IMR-90 (cell line): ENCODE results near the gene SIX5. TPM values are rescaled to one million over a fixed set of nuclear protein-coding genes. Genes with fewer than 3 reads are reported as not detected.

Source experiments
- ATAC-seq: fragments of 200-7000 bp; cut with Tn5 transposase; 2 replicates; pipeline ENCODE4 v1.9.1; 2020; ENCODE audit warnings: low read depth, mild to moderate bottlenecking, moderate library complexity
- BruUV-seq: library from RNA; stranded (reverse); fragments of 400-500 nt; replicated peaks from 2 replicates; lab custom pipeline; 2021; lab: Mats Ljungman, UMichigan
- CTCF ChIA-PET: fragments of 300-600 bp; formaldehyde crosslinking; extraction: SDS; loops from one replicate; lab custom pipeline; 2021; ENCODE audit warnings: antibody characterized with exemption; lab: Yijun Ruan, JAX
- POLR2A ChIA-PET: fragments of 300-600 bp; sonication (Branson Sonifier 250); formaldehyde crosslinking; loops from one replicate; lab custom pipeline; 2022; ENCODE audit warnings: antibody characterized with exemption; ENCODE audit not compliant: unreplicated experiment; lab: Charles Lee
- DNase-seq: peaks from one replicate; pipeline ENCODE4 v3.0.0; 2013
- H2AFZ ChIP-seq: replicated peaks from 2 replicates; pipeline ENCODE3; 2013; ENCODE audit warnings: low read length, mild to moderate bottlenecking; ENCODE audit not compliant: poor library complexity
- H2AK5ac ChIP-seq: 2 replicates; pipeline ENCODE4 v1.6.1; 2013; ENCODE audit warnings: low read depth, low read length, inconsistent platforms
- H2AK9ac ChIP-seq: replicated peaks from 2 replicates; pipeline ENCODE3; 2013; ENCODE audit warnings: mild to moderate bottlenecking, low read depth, low read length, moderate library complexity; ENCODE audit not compliant: poor library complexity
- H2BK120ac ChIP-seq: 2 replicates; pipeline ENCODE4 v1.6.1; 2013; ENCODE audit warnings: low read depth, low read length, inconsistent platforms
- H2BK15ac ChIP-seq: 3 replicates; pipeline ENCODE4 v1.6.1; 2013; ENCODE audit warnings: low read depth, low read length, inconsistent platforms
- H2BK20ac ChIP-seq: 2 replicates; pipeline ENCODE4 v1.6.1; 2013; ENCODE audit warnings: low read depth, mild to moderate bottlenecking, inconsistent platforms, low read length, moderate library complexity
- H2BK5ac ChIP-seq: 2 replicates; pipeline ENCODE4 v1.6.1; 2013; ENCODE audit warnings: mild to moderate bottlenecking, low read depth, low read length, inconsistent platforms; ENCODE audit not compliant: poor library complexity, severe bottlenecking
- H3K14ac ChIP-seq: replicated peaks from 2 replicates; pipeline ENCODE4 v1.6.1; 2013; ENCODE audit warnings: low read depth, low read length, inconsistent platforms
- H3K18ac ChIP-seq: 2 replicates; pipeline ENCODE4 v1.6.1; 2013; ENCODE audit warnings: low read depth, low read length, control low read depth
- H3K23ac ChIP-seq: 2 replicates; pipeline ENCODE4 v1.6.1; 2013; ENCODE audit warnings: low read depth, low read length, inconsistent platforms
- H3K27ac ChIP-seq: 2 replicates; pipeline ENCODE4 v1.5.1; 2013; ENCODE audit warnings: mild to moderate bottlenecking, control low read depth, low read length; ENCODE audit not compliant: insufficient read depth
- H3K27me3 ChIP-seq: 2 replicates; pipeline ENCODE4 v1.6.1; 2013; ENCODE audit warnings: low read length; ENCODE audit not compliant: control insufficient read depth, insufficient read depth
- H3K36me3 ChIP-seq: 2 replicates; pipeline ENCODE4 v1.6.1; 2013; ENCODE audit warnings: low read length, mixed read lengths; ENCODE audit not compliant: control insufficient read depth, insufficient read depth
- H3K4ac ChIP-seq: 2 replicates; pipeline ENCODE4 v1.6.1; 2013; ENCODE audit warnings: low read depth, low read length, inconsistent platforms
- H3K4me1 ChIP-seq: 2 replicates; pipeline ENCODE4 v1.6.1; 2013; ENCODE audit warnings: low read length, mixed read lengths; ENCODE audit not compliant: control insufficient read depth, insufficient read depth
- H3K4me2 ChIP-seq: 2 replicates; pipeline ENCODE4 v1.6.1; 2013; ENCODE audit warnings: low read depth, mild to moderate bottlenecking, control low read depth, low read length, moderate library complexity
- H3K4me3 ChIP-seq: 2 replicates; pipeline ENCODE4 v1.5.1; 2013; ENCODE audit warnings: low read depth, mild to moderate bottlenecking, control low read depth, low read length, moderate library complexity; ENCODE audit not compliant: insufficient read depth
- H3K56ac ChIP-seq: 2 replicates; pipeline ENCODE4 v1.6.1; 2013; ENCODE audit warnings: low read length, inconsistent platforms; ENCODE audit not compliant: insufficient read depth; ENCODE audit errors: extremely low read depth
- H3K79me1 ChIP-seq, 2 experiments: 2 replicates each; pipeline ENCODE4 v1.6.1; 2013; ENCODE audit warnings: low read length in 2 of 2, inconsistent platforms in 1 of 2, low read depth in 1 of 2
- H3K9ac ChIP-seq: 2 replicates; pipeline ENCODE4 v1.6.1; 2013; ENCODE audit warnings: low read depth, low read length, control low read depth
- H3K9me1 ChIP-seq: 2 replicates; pipeline ENCODE4 v1.6.1; 2013; ENCODE audit warnings: low read length, inconsistent platforms; ENCODE audit not compliant: insufficient read depth
- H3K9me3 ChIP-seq: 2 replicates; pipeline ENCODE4 v1.6.1; 2013; ENCODE audit warnings: low read length; ENCODE audit not compliant: control insufficient read depth, insufficient read depth
- H4K20me1 ChIP-seq: 2 replicates; pipeline ENCODE4 v1.6.1; 2013; ENCODE audit warnings: low read length, inconsistent platforms; ENCODE audit not compliant: insufficient read depth
- H4K5ac ChIP-seq: 2 replicates; pipeline ENCODE4 v1.6.1; 2013; ENCODE audit warnings: mild to moderate bottlenecking, low read depth, low read length, control low read depth
- H4K8ac ChIP-seq, 2 experiments: 2 replicates each; pipeline ENCODE4 v1.6.1; 2013; ENCODE audit warnings: low read depth in 2 of 2, low read length in 2 of 2, control low read depth in 1 of 2, inconsistent platforms in 1 of 2
- H4K91ac ChIP-seq: 2 replicates; pipeline ENCODE4 v1.6.1; 2013; ENCODE audit warnings: low read depth, low read length, inconsistent platforms; ENCODE audit not compliant: insufficient read depth
- BHLHE40 ChIP-seq: fragments of 150-350 bp; IDR thresholded peaks from 2 replicates; pipeline ENCODE4 v1.6.1; 2016; ENCODE audit warnings: mild to moderate bottlenecking, low read depth, low read length
- CEBPB ChIP-seq: IDR thresholded peaks from 2 replicates; pipeline ENCODE4 v1.6.1; 2012; ENCODE audit warnings: low read depth, low read length, improper control_type of control experiment
- CHD1 ChIP-seq: IDR thresholded peaks from 2 replicates; pipeline ENCODE4 v1.6.1; 2012; ENCODE audit warnings: low read depth, low read length, improper control_type of control experiment
- FOS ChIP-seq: fragments of 150-350 bp; IDR thresholded peaks from 2 replicates; pipeline ENCODE4 v1.6.1; 2016; ENCODE audit warnings: low read depth, low read length
- MAFK ChIP-seq: IDR thresholded peaks from 2 replicates; pipeline ENCODE4 v1.6.1; 2012; ENCODE audit warnings: low read depth, low read length, improper control_type of control experiment
- MAZ ChIP-seq: IDR thresholded peaks from 2 replicates; pipeline ENCODE4 v1.6.1; 2012; ENCODE audit warnings: low read depth, mild to moderate bottlenecking, low read length, improper control_type of control experiment, moderate library complexity, borderline replicate concordance
- POLR2A ChIP-seq: IDR thresholded peaks from 2 replicates; pipeline ENCODE4 v1.6.1; 2012; ENCODE audit warnings: mild to moderate bottlenecking, low read depth, low read length
- RFX5 ChIP-seq: IDR thresholded peaks from 2 replicates; pipeline ENCODE4 v1.8.0; 2012; ENCODE audit warnings: low read depth, mild to moderate bottlenecking, low read length, moderate library complexity
- WGBS, 2 experiments: methylation state at CpG; one replicate each; pipeline versions ENCODE4 v1.1.5 to v1.1.7; 2013; ENCODE audit warnings: missing lambda C conversion rate in 2 of 2; ENCODE audit not compliant: insufficient read length in 1 of 2; ENCODE audit errors: extremely low coverage in 2 of 2; 5-methylcytosine and 5-hydroxymethylcytosine counted together
- dilution Hi-C: fragments of 300-500 bp; cut with HindIII; formaldehyde crosslinking; loops from one replicate; pipeline ENCODE4 v1.14.3; 2018; ENCODE audit warnings: low sequenced_read_pairs; ENCODE audit not compliant: unreplicated experiment
- in situ Hi-C: fragments of 300-500 bp; cut with MboI; formaldehyde crosslinking; loops from 3 replicates; pipeline ENCODE4 v1.14.3; 2019; ENCODE audit warnings: low sequenced_read_pairs, inconsistent platforms, mixed read lengths
- intact Hi-C: fragments of 100-400 bp; cut with micrococcal nuclease; formaldehyde crosslinking; loops from 2 replicates; pipeline ENCODE4 v1.10.0; 2022
- polyA plus RNA-seq, 3 experiments: library from polyadenylated mRNA; depleted of rRNA; stranded (reverse); fragments of >200 nt; gene quantifications; 2 replicates each; pipeline ENCODE4 v1.2.3, GENCODE V29; 2012; ENCODE audit warnings: low replicate concordance in 1 of 3
- total RNA-seq: library from RNA; depleted of rRNA; stranded (reverse); fragments of >200 nt; gene quantifications from 2 replicates; pipeline ENCODE4 v1.2.3, GENCODE V29; 2012
- TF ChIP-seq, protein P1 (sequence below): conservative IDR thresholded peaks from 2 replicates; pipeline ENCODE4 v1.5.1; 2012; ENCODE audit warnings: mild to moderate bottlenecking, low read depth, low read length, improper control_type of control experiment
- TF ChIP-seq, protein P2 (sequence below): fragments of 150-350 bp; IDR thresholded peaks from 2 replicates; pipeline ENCODE4 v1.6.1; 2017; ENCODE audit warnings: mild to moderate bottlenecking, antibody characterized with exemption, low read length, low read depth

Gene SIX5
- total and polyA plus RNA-seq, 2 of the 4 experiments (the other 2 are of a cell fraction) = 0.90 to 15.5 TPM

DNA sequence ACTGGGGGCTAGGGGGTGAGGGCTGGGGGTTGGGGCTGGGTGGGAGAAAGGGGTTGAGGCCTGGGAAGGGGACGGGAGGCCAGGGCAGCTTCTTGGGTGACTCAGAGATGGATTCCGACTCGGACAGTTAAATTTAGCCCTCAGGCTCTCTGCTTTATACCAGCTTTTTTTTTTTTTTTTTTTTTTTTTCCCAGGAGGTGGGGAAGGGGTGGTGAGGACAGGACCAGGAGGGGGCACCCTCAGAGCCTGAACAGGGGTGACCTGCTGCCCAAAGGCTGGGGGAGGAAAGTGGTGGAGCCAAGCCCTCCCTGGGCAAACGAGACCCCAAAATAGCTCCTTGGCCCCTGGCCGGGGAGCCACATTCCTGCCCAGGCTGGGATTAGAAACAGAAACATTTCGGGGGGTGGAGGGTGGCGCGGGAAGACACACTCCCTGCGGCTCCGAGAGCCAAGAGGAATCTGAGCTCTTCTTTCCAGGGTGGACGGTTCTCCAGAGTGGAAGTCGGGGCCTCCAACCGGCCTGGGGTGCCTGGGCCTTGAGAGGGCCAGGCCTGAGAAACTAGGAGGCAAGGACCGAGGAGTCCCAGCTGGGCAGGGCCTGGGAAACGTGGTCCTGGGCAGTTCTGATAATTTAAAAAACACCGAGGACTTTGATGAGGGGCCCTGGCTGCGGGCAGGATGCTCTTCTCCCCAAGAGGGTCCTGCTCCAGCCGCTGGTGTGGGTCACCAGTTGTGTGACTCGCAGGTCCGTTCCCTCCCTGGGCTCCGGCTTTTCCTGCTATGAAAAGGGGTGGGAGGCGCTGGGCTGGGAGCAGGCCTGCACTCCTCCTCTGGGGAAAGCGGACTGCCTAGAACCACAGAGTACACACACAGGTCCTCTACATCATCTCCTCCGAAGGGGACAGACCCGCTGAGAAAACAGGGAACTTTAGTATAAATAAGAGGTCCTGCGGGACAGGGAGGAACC, 14.1 kb upstream of the SIX5 start:
- Histone ChIP-seq H3K27me3 (no peaks in the 10 kb centered on the region), H4K8ac (peak overlapping the region; percentile 18 to 85; a peak in 3 of 4 replicates), H2BK5ac (peak overlapping the region; percentile 94), H3K9ac (peak overlapping the region; percentile 66), H2AFZ (peak overlapping the region; percentile 81), H3K4ac (peak overlapping the region; percentile 96), H3K56ac (peak overlapping the region; percentile 50; the same call in 1 of the 2 replicates), H3K4me2 (peak overlapping the region; percentile 81), H3K36me3 (peaks cover 44% of the 10 kb centered on the region), H3K9me3 (no peaks in the 10 kb centered on the region), H3K14ac (peak overlapping the region; percentile 96), H3K23ac (peak overlapping the region; percentile 88), H3K4me1 (peaks cover 30% of the 10 kb centered on the region), H2BK20ac (peak overlapping the region; percentile 93), H3K79me1 (peaks cover 33 to 83% of the 10 kb centered on the region in 2 experiments), H3K27ac (peak overlapping the region; percentile 94), H3K18ac (peak overlapping the region; percentile 87), H2AK9ac (peak overlapping the region; percentile 94), H2BK15ac (peak overlapping the region; percentile 30; the same call in 1 of the 3 replicates), H4K5ac (peak overlapping the region; percentile 48), H4K20me1 (peaks cover 27% of the 10 kb centered on the region), H2AK5ac (peak overlapping the region; percentile 88; the same call in 1 of the 2 replicates), H4K91ac (peak overlapping the region; percentile 86), H3K4me3 (no peak overlapping the region), H3K9me1 (peaks cover 19% of the 10 kb centered on the region), H2BK120ac (peak overlapping the region; percentile 96)
- BruUV-seq = TSS peak; percentile 31
- 15% methylated on average over 6 of the region's 26 CpGs; no CpG with 5 or more reads in 1 of the 2 experiments for WGBS, 2 experiments
- dilution Hi-C loops (no loop called here), in situ Hi-C loops (no loop called here), intact Hi-C loops (no loop called here)
- peak; percentile 71 for DNase-seq
- TF ChIP-seq, protein P1, sequence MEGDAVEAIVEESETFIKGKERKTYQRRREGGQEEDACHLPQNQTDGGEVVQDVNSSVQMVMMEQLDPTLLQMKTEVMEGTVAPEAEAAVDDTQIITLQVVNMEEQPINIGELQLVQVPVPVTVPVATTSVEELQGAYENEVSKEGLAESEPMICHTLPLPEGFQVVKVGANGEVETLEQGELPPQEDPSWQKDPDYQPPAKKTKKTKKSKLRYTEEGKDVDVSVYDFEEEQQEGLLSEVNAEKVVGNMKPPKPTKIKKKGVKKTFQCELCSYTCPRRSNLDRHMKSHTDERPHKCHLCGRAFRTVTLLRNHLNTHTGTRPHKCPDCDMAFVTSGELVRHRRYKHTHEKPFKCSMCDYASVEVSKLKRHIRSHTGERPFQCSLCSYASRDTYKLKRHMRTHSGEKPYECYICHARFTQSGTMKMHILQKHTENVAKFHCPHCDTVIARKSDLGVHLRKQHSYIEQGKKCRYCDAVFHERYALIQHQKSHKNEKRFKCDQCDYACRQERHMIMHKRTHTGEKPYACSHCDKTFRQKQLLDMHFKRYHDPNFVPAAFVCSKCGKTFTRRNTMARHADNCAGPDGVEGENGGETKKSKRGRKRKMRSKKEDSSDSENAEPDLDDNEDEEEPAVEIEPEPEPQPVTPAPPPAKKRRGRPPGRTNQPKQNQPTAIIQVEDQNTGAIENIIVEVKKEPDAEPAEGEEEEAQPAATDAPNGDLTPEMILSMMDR = 0 out of 2 replicates have a peak, but pooled peaks have one; percentile 15
- TF ChIP-seq BHLHE40 (no peak), POLR2A (no peak), CEBPB (no peak), FOS (no peak), CHD1 (no peak), RFX5 (no peak), MAFK (no peak), MAZ (0 out of 2 replicates have a peak, but pooled peaks have one; percentile 17)
- TF ChIP-seq, protein P2, sequence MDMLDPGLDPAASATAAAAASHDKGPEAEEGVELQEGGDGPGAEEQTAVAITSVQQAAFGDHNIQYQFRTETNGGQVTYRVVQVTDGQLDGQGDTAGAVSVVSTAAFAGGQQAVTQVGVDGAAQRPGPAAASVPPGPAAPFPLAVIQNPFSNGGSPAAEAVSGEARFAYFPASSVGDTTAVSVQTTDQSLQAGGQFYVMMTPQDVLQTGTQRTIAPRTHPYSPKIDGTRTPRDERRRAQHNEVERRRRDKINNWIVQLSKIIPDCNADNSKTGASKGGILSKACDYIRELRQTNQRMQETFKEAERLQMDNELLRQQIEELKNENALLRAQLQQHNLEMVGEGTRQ = no peak
- ChIA-PET CTCF (interaction anchor here (0.5 to 1.6 kb wide), 6 partner anchors 12 to 338 kb away, joined by 3 to 9 read pairs (median 3); partner anchors contain the start of gene SIX5), POLR2A (interaction anchor here (0.5 to 1.6 kb wide), 7 partner anchors 9 to 34 kb away, joined by 3 to 16 read pairs (median 11); partner anchors contain the start of genes DMWD and SIX5)
- peak; percentile 62 for ATAC-seq
